Fibroblast of villous mesenchyme (primary cell): Measurements from ENCODE around the gene SLC44A1. TPM values are rescaled to one million over a fixed set of nuclear protein-coding genes. Genes with fewer than 3 reads are reported as not detected.
A peak's percentile ranks its signal among the peaks of the same experiment; 100 is the strongest.

ENCODE experiments used
- DNase-seq: peaks from one replicate; pipeline ENCODE4 v3.0.0-alpha.2; 2010; ENCODE audit warnings: low read depth
- H3K4me3 ChIP-seq: 2 replicates; pipeline ENCODE4 v1.5.1; 2011; ENCODE audit warnings: low read depth, mild to moderate bottlenecking, low read length
- total RNA-seq: library from RNA; depleted of rRNA; stranded (reverse); fragments of >200 nt; gene quantifications from 2 replicates; pipeline ENCODE4 v1.2.3, GENCODE V29; 2012
- TF ChIP-seq, protein P1 (sequence below): IDR thresholded peaks from 2 replicates; pipeline ENCODE4 v1.5.1; 2012; ENCODE audit warnings: low read depth, mild to moderate bottlenecking, low read length; ENCODE audit not compliant: insufficient read depth

Gene SLC44A1
- total RNA-seq, 1 donor: 37.1 TPM

DNA sequence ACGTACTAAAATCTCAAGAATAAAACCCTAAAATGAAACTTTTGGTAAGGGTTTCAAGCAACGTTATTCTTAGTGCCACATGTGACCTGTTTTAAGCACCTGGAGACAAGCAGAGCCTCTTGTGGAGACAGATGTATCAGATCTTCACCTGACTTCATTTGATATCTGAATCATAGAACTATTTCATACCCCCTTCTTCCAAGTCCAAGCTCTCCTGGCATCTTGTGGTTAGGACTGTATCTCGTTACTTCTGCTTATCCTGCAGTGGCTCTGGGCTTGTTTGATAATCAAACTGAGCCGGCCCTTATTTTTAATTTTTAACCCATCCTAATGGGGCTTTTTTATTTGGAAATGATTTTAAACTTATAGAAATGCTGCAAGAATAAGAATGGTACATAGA lies 192.3 kb downstream of the SLC44A1 start:
- TF ChIP-seq, protein P1, sequence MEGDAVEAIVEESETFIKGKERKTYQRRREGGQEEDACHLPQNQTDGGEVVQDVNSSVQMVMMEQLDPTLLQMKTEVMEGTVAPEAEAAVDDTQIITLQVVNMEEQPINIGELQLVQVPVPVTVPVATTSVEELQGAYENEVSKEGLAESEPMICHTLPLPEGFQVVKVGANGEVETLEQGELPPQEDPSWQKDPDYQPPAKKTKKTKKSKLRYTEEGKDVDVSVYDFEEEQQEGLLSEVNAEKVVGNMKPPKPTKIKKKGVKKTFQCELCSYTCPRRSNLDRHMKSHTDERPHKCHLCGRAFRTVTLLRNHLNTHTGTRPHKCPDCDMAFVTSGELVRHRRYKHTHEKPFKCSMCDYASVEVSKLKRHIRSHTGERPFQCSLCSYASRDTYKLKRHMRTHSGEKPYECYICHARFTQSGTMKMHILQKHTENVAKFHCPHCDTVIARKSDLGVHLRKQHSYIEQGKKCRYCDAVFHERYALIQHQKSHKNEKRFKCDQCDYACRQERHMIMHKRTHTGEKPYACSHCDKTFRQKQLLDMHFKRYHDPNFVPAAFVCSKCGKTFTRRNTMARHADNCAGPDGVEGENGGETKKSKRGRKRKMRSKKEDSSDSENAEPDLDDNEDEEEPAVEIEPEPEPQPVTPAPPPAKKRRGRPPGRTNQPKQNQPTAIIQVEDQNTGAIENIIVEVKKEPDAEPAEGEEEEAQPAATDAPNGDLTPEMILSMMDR: no peak
- no peak overlapping the region for H3K4me3 ChIP-seq
- DNase-seq: no peak

DNA sequence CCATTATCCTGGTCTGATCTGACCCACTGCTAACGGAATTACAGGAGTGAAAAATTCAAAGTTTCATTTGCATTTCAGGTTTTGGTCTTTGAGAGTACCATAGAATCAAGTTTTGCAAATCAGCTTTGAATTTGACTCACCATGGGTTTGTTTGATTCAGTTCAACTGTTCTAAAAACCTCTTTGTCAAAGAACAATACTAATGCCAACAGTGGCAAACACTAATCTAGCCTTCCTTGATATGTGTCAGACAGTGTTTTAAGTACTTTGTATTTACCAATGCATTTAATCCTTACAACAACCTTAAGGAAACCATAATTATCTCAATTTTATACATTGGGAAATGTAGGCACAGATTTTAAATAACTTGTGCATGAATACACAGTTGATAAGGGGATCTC lies 193.3 kb downstream of the SLC44A1 start:
- no peak overlapping the region for H3K4me3 ChIP-seq
- TF ChIP-seq, protein P1: no peak
- no peak for DNase-seq

DNA sequence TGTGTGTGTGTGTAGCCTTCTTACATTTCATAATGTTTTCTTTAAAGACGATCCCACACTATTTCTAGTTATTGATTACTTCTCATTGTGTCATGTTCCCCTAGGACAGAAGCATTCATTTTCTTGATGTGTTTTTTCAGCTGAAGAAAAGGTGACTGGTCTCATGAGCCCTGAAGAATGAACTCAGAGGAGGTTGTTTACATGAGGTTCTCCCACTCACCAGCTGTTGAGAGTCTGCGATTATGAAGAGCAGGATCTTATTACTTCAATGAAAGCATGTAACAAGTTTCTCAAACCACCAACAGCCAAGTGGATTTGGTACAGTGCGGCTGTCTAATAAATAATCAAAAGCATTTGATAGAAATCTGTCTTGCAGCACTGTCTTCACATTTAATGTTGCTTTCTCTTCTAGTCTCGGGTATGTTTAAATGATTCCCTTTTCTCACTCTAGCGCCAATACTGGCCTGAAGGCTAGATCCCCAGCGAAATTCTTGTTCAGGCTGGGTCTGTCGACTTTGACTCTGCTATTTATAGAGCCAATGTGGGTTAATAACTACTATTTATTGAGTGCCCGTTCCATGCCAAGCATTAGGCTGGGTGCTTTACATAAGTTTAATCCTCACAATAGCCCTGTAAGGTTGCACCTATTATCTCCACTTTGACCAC lies 193.8 kb downstream of the SLC44A1 start:
- DNase-seq: peak; percentile 86
- no peak overlapping the region for H3K4me3 ChIP-seq
- TF ChIP-seq, protein P1: no peak

DNA sequence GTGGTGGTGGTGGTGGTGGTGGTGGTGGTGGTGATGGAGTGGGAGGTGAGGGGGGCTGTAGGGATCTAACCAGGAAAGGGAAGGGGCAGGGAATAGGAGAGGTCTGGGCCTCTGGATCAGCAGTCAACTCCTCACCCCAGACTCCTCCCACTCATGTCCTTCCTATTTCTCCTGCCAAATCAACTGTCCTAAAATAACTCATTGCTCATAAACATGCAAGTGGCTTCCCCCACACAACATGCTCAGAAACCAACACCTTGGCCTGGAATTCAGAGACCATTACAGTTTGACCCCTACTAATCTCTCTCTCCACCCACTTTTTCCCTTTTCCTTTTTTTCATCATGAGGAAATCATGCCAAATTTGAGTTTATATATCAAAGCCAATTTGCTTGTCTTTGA lies 195.0 kb downstream of the SLC44A1 start:
- no peak for DNase-seq
- TF ChIP-seq, protein P1: no peak
- H3K4me3 ChIP-seq: no peak overlapping the region

DNA sequence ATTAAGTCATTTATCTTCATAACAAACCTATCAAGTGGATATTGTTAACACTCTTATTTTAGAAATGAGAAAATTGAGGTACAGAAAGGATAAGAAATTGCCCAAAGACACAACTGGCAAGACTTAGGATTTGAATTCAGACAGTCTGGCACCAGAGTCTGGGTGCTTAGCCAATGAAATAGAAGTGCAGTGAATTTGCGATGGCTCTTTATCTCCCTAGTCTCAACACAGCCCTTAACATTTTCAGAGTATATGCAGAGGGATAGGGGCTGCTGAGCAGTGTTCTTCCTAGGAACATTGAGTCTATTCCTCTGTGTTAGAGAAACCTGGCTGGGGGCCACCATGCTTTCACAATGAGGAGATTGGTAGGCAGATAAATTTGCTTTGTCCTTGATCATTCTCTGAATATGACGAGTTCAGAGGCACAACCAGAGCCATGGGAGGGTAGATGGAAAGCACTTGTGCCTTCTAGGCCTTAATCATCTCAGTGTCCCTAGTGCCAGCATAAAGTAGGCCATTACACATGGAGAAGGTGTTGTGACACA lies 197.2 kb downstream of the SLC44A1 start:
- DNase-seq: no peak
- TF ChIP-seq, protein P1: no peak
- H3K4me3 ChIP-seq: no peak overlapping the region

DNA sequence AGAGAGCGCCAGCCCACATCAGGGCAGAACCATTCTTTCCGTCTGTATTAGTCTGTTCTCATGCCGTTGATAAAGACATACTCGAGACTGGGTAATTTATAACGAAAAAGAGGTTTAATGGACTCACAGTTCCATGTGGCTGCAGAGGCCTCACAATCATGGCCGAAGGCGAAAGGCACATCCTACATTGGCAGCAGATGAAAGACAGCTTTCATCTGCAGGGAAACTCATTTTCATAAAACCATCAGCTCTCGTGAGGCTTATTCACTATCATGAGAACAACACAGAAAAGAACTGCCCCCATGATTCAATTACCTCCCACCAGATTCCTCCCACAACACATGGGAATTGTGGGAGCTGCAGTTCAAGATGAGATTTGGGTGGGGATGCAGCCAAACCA lies 198.7 kb downstream of the SLC44A1 start:
- TF ChIP-seq, protein P1: no peak
- no peak for DNase-seq
- H3K4me3 ChIP-seq: no peak overlapping the region

DNA sequence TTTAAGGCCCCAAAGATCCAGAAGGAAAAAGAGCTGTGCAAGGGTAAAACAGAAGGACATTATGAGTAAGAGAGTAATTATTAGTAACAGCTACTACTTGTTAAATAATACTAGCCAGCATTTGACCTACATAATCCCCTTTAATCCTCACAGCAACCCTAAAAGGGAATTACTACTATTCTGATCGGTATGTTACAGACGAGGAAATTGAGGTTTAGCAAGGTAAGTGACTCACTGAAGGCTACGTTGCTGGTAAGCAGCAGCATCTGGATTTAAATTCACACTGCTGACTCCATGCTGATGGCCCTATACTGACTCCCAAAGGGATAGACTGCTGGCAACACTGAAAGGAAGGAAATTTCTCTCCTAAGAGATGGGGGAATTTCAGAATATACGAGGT lies 199.7 kb downstream of the SLC44A1 start:
- peak; percentile 74 for DNase-seq
- TF ChIP-seq, protein P1: no peak
- no peak overlapping the region for H3K4me3 ChIP-seq
